BE2C (cell line): ENCODE results near the gene GON4L.
"Not testable (repeated sequence)": the region's sequence is repeated elsewhere in the genome, so short reads cannot be mapped to it uniquely, and the experiment has no call there.

Source experiments
- DNase-seq: peaks from one replicate; pipeline ENCODE4 v3.0.0-alpha.2; 2020
- H3K27me3 ChIP-seq: fragments of 250-450 bp; sonication (Bioruptor Pico); 2 replicates; pipeline ENCODE4 v1.5.1; 2020; ENCODE audit warnings: mild to moderate bottlenecking
- H3K36me3 ChIP-seq: fragments of 250-450 bp; sonication (Bioruptor Pico); 2 replicates; pipeline ENCODE4 v1.5.1; 2020; ENCODE audit warnings: mild to moderate bottlenecking
- H3K4me1 ChIP-seq: fragments of 250-450 bp; sonication (Bioruptor Pico); 2 replicates; pipeline ENCODE4 v1.5.1; 2020
- H3K4me3 ChIP-seq: 2 replicates; pipeline ENCODE4 v1.5.1; 2011; ENCODE audit warnings: low read depth, low read length
- H3K9me3 ChIP-seq: fragments of 250-450 bp; sonication (Bioruptor Pico); 2 replicates; pipeline ENCODE4 v1.5.1; 2020
- CTCF ChIP-seq: IDR thresholded peaks from 2 replicates; pipeline ENCODE4 v1.5.1; 2012; ENCODE audit warnings: mild to moderate bottlenecking, low read depth, low read length

Gene GON4L

GRCh38 chr1:155706139-155706538 is 150.9 kb downstream of the GON4L start:
- no peak for DNase-seq
- no peak for TF ChIP-seq CTCF

DNA sequence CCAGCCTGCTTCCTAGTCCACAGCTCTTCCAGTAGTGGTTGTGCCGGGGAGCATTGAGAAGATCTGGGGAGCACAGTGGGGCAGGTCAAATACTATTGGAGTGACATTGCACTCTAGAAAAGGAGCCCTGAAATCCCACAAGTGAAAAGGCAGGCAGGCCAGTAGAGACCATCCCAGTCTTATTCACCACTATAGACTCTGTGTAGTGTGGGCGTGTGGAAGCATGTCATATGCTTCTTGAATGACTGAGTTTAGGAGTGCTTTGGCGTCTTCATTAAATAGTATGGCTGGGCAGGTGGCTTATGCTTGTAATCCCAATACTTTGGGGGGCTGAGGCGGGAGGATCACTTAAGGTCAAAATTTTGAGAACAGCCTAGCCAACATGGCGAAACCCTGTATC is 152.6 kb downstream of the GON4L start:
- H3K4me3 ChIP-seq, H3K9me3 ChIP-seq, H3K27me3 ChIP-seq, DNase-seq, H3K4me1 ChIP-seq: not testable (repeated sequence)
- peaks cover 16% of the 10 kb centered on the region for H3K36me3 ChIP-seq

More at GRCh38 chr1:155706139-155706538, 150.9 kb downstream of the GON4L start:
- no peaks in the 10 kb centered on the region for H3K4me1 ChIP-seq
- peaks cover 21% of the 10 kb centered on the region for H3K36me3 ChIP-seq
- H3K27me3 ChIP-seq: no peaks in the 10 kb centered on the region
- H3K9me3 ChIP-seq: no peaks in the 10 kb centered on the region
- H3K4me3 ChIP-seq: no peak overlapping the region

GRCh38 chr1:155703216-155703615 is 153.8 kb downstream of the GON4L start:
- Histone ChIP-seq H3K4me3 (no peak overlapping the region), H3K9me3 (no peaks in the 10 kb centered on the region), H3K36me3 (peaks cover 9% of the 10 kb centered on the region), H3K4me1 (no peaks in the 10 kb centered on the region), H3K27me3 (no peaks in the 10 kb centered on the region)
- TF ChIP-seq CTCF: no peak
- no peak for DNase-seq

- H3K4me1 ChIP-seq, H3K9me3 ChIP-seq, H3K4me3 ChIP-seq, H3K27me3 ChIP-seq, H3K36me3 ChIP-seq, DNase-seq: not testable (repeated sequence)
Observed at GRCh38 chr1:155701675-155702074, 155.3 kb downstream of the GON4L start.
